Neural cell (in vitro differentiated cells): ENCODE data around the gene RPIA. TPM values are rescaled to one million over a fixed set of nuclear protein-coding genes. Genes with fewer than 3 reads are reported as not detected.
"Not testable (repeated sequence)": the region's sequence is repeated elsewhere in the genome, so short reads cannot be mapped to it uniquely, and the experiment has no call there.

Experiments used
- H2AFZ ChIP-seq: fragments of 200-600, 300-800 bp; sonication (generic), shearing (Covaris generic); 2 replicates; pipeline ENCODE4 v1.6.0; 2014; ENCODE audit warnings: low read depth, mild to moderate bottlenecking, antibody characterized with exemption, low read length, moderate library complexity
- H3F3A ChIP-seq: fragments of 200-600 bp; shearing (Covaris generic); 2 replicates; pipeline ENCODE4 v1.6.1; 2016; ENCODE audit warnings: mild to moderate bottlenecking, moderate library complexity, mixed read lengths, antibody characterized with exemption, low read length; ENCODE audit not compliant: insufficient read depth, poor library complexity, severe bottlenecking
- H3K27ac ChIP-seq: fragments of 200-600, 300-800 bp; sonication (generic), shearing (Covaris generic); 2 replicates; pipeline ENCODE4 v1.5.1; 2014; ENCODE audit warnings: mild to moderate bottlenecking, low read length, moderate library complexity
- H3K27me3 ChIP-seq: fragments of 300-800, 200-600 bp; sonication (generic), shearing (Covaris generic); 2 replicates; pipeline ENCODE4 v1.6.0; 2014; ENCODE audit warnings: mild to moderate bottlenecking, low read depth, low read length, moderate library complexity; ENCODE audit not compliant: insufficient read depth
- H3K36me3 ChIP-seq: fragments of 300-800, 200-600 bp; sonication (generic), shearing (Covaris generic); 2 replicates; pipeline ENCODE4 v1.5.1; 2014; ENCODE audit warnings: mild to moderate bottlenecking, antibody characterized with exemption, low read length, moderate library complexity; ENCODE audit not compliant: insufficient read depth
- H3K4me2 ChIP-seq: fragments of 300-800, 200-600 bp; sonication (generic), shearing (Covaris generic); 2 replicates; pipeline ENCODE4 v1.6.0; 2014; ENCODE audit warnings: mild to moderate bottlenecking, low read length
- H3K4me3 ChIP-seq: fragments of 300-800, 200-600 bp; sonication (generic), shearing (Covaris generic); 2 replicates; pipeline ENCODE4 v1.5.1; 2014; ENCODE audit warnings: mild to moderate bottlenecking, low read length, moderate library complexity
- H3K79me2 ChIP-seq: fragments of 200-600 bp; shearing (Covaris generic); replicated peaks from 2 replicates; pipeline ENCODE4 v1.6.0; 2014; ENCODE audit warnings: mild to moderate bottlenecking, low read length, moderate library complexity; ENCODE audit not compliant: insufficient read depth
- H3K9ac ChIP-seq: fragments of 300-800, 200-600 bp; sonication (generic), shearing (Covaris generic); 2 replicates; pipeline ENCODE4 v1.6.1; 2016; ENCODE audit warnings: mild to moderate bottlenecking, low read length, mixed read lengths
- H3K9me2 ChIP-seq: fragments of 200-600 bp; shearing (Covaris generic); 2 replicates; pipeline ENCODE4 v1.6.1; 2016; ENCODE audit warnings: mild to moderate bottlenecking, low read length, mixed read lengths; ENCODE audit not compliant: insufficient read depth
- H3K9me3 ChIP-seq: fragments of 200-600, 300-800 bp; sonication (generic), shearing (Covaris generic); 2 replicates; pipeline ENCODE4 v1.6.1; 2016; ENCODE audit warnings: mild to moderate bottlenecking, mixed run types, low read length, moderate library complexity, mixed read lengths
- H4K20me1 ChIP-seq: fragments of 200-600 bp; shearing (Covaris generic); 2 replicates; pipeline ENCODE4 v1.6.1; 2016; ENCODE audit warnings: mild to moderate bottlenecking, mixed run types; ENCODE audit not compliant: insufficient read depth
- CTCF ChIP-seq: fragments of 450-650 bp; IDR thresholded peaks from 2 replicates; pipeline ENCODE4 v1.5.1; 2014; ENCODE audit warnings: antibody characterized with exemption, mild to moderate bottlenecking, moderate library complexity; ENCODE audit not compliant: poor library complexity, severe bottlenecking
- EP300 ChIP-seq: fragments of 450-650 bp; conservative IDR thresholded peaks from 2 replicates; pipeline ENCODE4 v1.6.1; 2014; ENCODE audit warnings: antibody characterized with exemption, mild to moderate bottlenecking, moderate library complexity; ENCODE audit not compliant: poor library complexity, severe bottlenecking
- EZH2 ChIP-seq: fragments of 200-600, 300-800 bp; shearing (Covaris generic), sonication (generic); IDR thresholded peaks from 2 replicates; pipeline ENCODE4 v1.6.1; 2014; ENCODE audit warnings: antibody characterized with exemption, low read length, borderline replicate concordance, mild to moderate bottlenecking; ENCODE audit not compliant: insufficient read depth, poor library complexity, severe bottlenecking
- MXI1 ChIP-seq: fragments of 450-650 bp; conservative IDR thresholded peaks from 2 replicates; pipeline ENCODE4 v1.6.1; 2014; ENCODE audit warnings: antibody characterized with exemption, mild to moderate bottlenecking; ENCODE audit not compliant: poor library complexity, severe bottlenecking
- POLR2AphosphoS5 ChIP-seq: IDR thresholded peaks from 2 replicates; pipeline ENCODE4 v1.6.1; 2012
- RAD21 ChIP-seq: fragments of 450-650 bp; conservative IDR thresholded peaks from 2 replicates; pipeline ENCODE4 v1.6.1; 2014; ENCODE audit warnings: antibody characterized with exemption, mild to moderate bottlenecking, moderate library complexity
- REST ChIP-seq: IDR thresholded peaks from 2 replicates; pipeline ENCODE4 v1.6.1; 2012; ENCODE audit warnings: borderline replicate concordance
- SMC3 ChIP-seq: fragments of 450-650 bp; conservative IDR thresholded peaks from 2 replicates; pipeline ENCODE4 v1.6.1; 2014; ENCODE audit warnings: antibody characterized with exemption, mild to moderate bottlenecking, moderate library complexity; ENCODE audit not compliant: poor library complexity
- TAF1 ChIP-seq: IDR thresholded peaks from 2 replicates; pipeline ENCODE4 v1.6.1; 2012; ENCODE audit warnings: low read depth
- polyA plus RNA-seq: library from polyadenylated mRNA; depleted of rRNA; stranded (reverse); fragments of >200 nt; gene quantifications from 2 replicates; pipeline ENCODE4 v1.2.3, GENCODE V29; 2014

The RPIA gene
- polyA plus RNA-seq, 1 donor from 2014 or later, result 9.7 TPM

GRCh38 chr2:88770016-88770415, 78.5 kb downstream of the RPIA start:
- no peaks in the 10 kb centered on the region for H3F3A ChIP-seq
- TF ChIP-seq EZH2 (no peak), CTCF (no peak), POLR2AphosphoS5 (no peak), EP300 (no peak), MXI1 (no peak), REST (no peak), SMC3 (no peak), RAD21 (no peak), TAF1 (no peak)
- H2AFZ ChIP-seq, result no peak overlapping the region
- H3K9me2 ChIP-seq, result no peaks in the 10 kb centered on the region
- no peak overlapping the region for H3K9ac ChIP-seq
- peaks cover 10% of the 10 kb centered on the region for H3K27me3 ChIP-seq
- H3K79me2 ChIP-seq, result no peaks in the 10 kb centered on the region
- no peak overlapping the region for H3K4me3 ChIP-seq
- H3K9me3 ChIP-seq, result no peaks in the 10 kb centered on the region
- no peak overlapping the region for H3K27ac ChIP-seq
- H3K36me3 ChIP-seq, result no peaks in the 10 kb centered on the region
- no peak overlapping the region for H3K4me2 ChIP-seq
- H4K20me1 ChIP-seq, result no peaks in the 10 kb centered on the region

GRCh38 chr2:88773233-88774028, 82.0 kb downstream of the RPIA start:
- H4K20me1 ChIP-seq, H3K27ac ChIP-seq, H3K4me3 ChIP-seq, H3F3A ChIP-seq, H3K36me3 ChIP-seq, H3K27me3 ChIP-seq, H3K9me2 ChIP-seq, H3K9ac ChIP-seq, H3K4me2 ChIP-seq, H2AFZ ChIP-seq, H3K9me3 ChIP-seq, H3K79me2 ChIP-seq: not testable (repeated sequence)

GRCh38 chr2:88789213-88789612, 97.7 kb downstream of the RPIA start:
- H3F3A ChIP-seq, H3K9me2 ChIP-seq, H3K4me3 ChIP-seq, H3K27me3 ChIP-seq, H3K36me3 ChIP-seq, H3K9ac ChIP-seq, H3K27ac ChIP-seq, H3K4me2 ChIP-seq, H3K9me3 ChIP-seq, H4K20me1 ChIP-seq, H3K79me2 ChIP-seq, H2AFZ ChIP-seq: not testable (repeated sequence)

GRCh38 chr2:88795932-88796331, 104.5 kb downstream of the RPIA start:
- H3F3A ChIP-seq, H3K79me2 ChIP-seq, H3K9me3 ChIP-seq: not testable (repeated sequence)

GRCh38 chr2:88796523-88796922, 105.0 kb downstream of the RPIA start:
- not testable (repeated sequence) for H3K27ac ChIP-seq, H3K27me3 ChIP-seq, H3K4me3 ChIP-seq, H2AFZ ChIP-seq, H3K36me3 ChIP-seq, H3K79me2 ChIP-seq, H4K20me1 ChIP-seq, H3F3A ChIP-seq, H3K9ac ChIP-seq, H3K9me2 ChIP-seq, H3K9me3 ChIP-seq, H3K4me2 ChIP-seq

More at GRCh38 chr2:88795932-88796331, 104.5 kb downstream of the RPIA start:
- H3K36me3 ChIP-seq, H3K9ac ChIP-seq, H2AFZ ChIP-seq, H3K27ac ChIP-seq, H3K9me2 ChIP-seq, H3K27me3 ChIP-seq, H3K4me3 ChIP-seq, H3K4me2 ChIP-seq, H4K20me1 ChIP-seq: not testable (repeated sequence)
